GM12864 (cell line): Measurements from ENCODE around the gene NFASC.

Experiments used
- DNase-seq: peaks from one replicate; pipeline ENCODE4 v3.0.0-alpha.2; 2011; ENCODE audit warnings: low read depth
- H3K4me3 ChIP-seq: 2 replicates; pipeline ENCODE4 v1.5.1; 2011; ENCODE audit warnings: mild to moderate bottlenecking, low read depth, low read length, control low read depth
- TF ChIP-seq, protein P1 (sequence below): IDR thresholded peaks from 2 replicates; pipeline ENCODE4 v1.5.1; 2011; ENCODE audit warnings: low read depth, mild to moderate bottlenecking, moderate library complexity, low read length, control low read depth, inconsistent platforms; ENCODE audit errors: missing control alignments

NFASC gene

GRCh38 chr1:205044741-205045140, 174.1 kb downstream of the NFASC start:
- DNase-seq, result no peak
- TF ChIP-seq, protein P1, sequence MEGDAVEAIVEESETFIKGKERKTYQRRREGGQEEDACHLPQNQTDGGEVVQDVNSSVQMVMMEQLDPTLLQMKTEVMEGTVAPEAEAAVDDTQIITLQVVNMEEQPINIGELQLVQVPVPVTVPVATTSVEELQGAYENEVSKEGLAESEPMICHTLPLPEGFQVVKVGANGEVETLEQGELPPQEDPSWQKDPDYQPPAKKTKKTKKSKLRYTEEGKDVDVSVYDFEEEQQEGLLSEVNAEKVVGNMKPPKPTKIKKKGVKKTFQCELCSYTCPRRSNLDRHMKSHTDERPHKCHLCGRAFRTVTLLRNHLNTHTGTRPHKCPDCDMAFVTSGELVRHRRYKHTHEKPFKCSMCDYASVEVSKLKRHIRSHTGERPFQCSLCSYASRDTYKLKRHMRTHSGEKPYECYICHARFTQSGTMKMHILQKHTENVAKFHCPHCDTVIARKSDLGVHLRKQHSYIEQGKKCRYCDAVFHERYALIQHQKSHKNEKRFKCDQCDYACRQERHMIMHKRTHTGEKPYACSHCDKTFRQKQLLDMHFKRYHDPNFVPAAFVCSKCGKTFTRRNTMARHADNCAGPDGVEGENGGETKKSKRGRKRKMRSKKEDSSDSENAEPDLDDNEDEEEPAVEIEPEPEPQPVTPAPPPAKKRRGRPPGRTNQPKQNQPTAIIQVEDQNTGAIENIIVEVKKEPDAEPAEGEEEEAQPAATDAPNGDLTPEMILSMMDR, result no peak
- no peak overlapping the region for H3K4me3 ChIP-seq

DNA sequence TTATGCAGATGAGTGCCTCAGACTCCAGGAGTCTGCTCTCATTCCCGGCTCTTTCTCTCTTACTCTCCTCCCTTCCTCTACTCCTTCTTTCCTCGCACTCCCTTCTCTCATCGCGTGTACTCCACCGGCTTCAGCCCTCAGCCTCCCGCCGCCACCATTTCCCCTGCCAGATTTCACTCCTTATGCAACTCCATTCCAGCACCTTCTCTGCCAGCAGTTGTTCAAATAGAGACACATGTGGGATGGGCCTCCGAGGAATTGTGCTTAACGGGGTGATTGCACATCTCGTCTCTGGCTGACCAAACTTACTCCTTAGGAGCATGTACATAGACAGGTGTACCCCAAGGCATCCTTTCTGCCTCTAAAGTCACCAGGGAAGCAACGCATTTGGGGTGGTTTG, 174.5 kb downstream of the NFASC start:
- no peak for DNase-seq
- H3K4me3 ChIP-seq, result no peak overlapping the region
- TF ChIP-seq, protein P1, result no peak

DNA sequence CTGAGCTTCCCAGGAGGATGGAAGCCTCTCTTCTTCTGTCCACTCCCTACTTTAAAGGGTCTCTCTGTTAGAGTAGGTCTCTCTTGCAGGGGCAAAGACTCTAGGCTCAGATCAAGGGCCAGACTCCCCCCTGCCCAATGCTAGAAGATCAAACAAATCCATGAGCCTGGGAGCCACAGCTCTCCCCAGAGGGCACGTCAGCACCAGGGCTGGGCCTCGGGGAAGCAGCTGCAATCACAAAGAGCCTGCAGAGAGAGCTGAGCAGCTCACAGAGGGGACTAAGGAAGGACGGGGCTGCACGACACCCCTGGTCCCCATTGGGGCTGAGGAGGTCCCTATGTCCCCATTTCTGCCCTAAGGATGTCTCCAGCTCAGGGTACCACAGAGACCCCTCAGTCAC, 176.2 kb downstream of the NFASC start:
- TF ChIP-seq, protein P1, result no peak
- DNase-seq, result no peak
- no peak overlapping the region for H3K4me3 ChIP-seq

- TF ChIP-seq, protein P1, result no peak
Measured at GRCh38 chr1:205047764-205048231, 177.1 kb downstream of the NFASC start.

DNA sequence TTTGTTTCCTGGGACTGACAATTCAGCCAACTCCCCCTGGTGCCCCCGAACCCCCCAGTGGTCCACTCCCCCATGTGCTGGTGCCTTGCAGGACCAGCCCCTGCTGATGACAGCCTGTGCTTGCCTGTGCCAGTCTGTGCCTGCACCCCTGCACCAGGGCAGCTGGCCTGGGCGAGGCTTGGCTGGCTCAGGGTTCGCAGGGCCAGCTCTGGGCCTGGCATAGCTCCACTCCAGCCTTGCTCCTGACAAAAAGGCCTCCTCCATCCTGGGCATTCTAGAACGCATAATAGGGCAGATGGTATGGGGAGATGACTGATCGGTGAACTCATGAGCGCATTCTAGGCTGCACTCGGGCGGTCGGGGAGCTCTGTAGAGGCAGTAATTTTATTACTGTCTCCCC, 177.7 kb downstream of the NFASC start:
- TF ChIP-seq, protein P1, result no peak
- no peak overlapping the region for H3K4me3 ChIP-seq
- no peak for DNase-seq

More at GRCh38 chr1:205047764-205048231, 177.1 kb downstream of the NFASC start:
- no peak for DNase-seq
- H3K4me3 ChIP-seq, result no peak overlapping the region

DNA sequence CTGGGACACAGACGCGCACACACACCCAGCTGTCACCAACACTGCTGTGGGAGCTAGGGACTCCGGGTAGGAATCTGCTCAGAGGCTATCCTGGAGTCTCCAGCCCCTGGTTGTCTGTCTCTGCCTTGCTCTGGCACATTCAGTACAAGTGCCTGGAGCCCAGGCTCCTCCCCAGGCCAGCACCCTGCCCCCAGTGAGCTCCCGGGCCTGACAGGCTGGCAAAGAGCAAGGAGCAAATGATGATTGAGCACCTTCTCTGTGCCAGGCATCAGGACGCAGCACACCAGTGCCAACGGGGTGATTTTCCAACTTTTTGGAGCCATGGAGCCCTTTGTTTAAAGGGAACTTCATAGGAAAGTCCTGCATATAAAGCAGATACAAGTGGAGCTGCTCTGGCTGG, 178.8 kb downstream of the NFASC start:
- TF ChIP-seq, protein P1, result no peak
- DNase-seq, result no peak
- no peak overlapping the region for H3K4me3 ChIP-seq

GRCh38 chr1:205052690-205053089, 182.0 kb downstream of the NFASC start:
- H3K4me3 ChIP-seq, result no peak overlapping the region
- TF ChIP-seq, protein P1, result no peak
- DNase-seq, result no peak
